ENCODE results near the gene DEFB132. TPM values are rescaled to one million over a fixed set of nuclear protein-coding genes. Genes with fewer than 3 reads are reported as not detected.

The DEFB132 gene
- total and polyA plus RNA-seq, 2 donors (not counting 3 experiments of a cell fraction or from before 2014, with no cell fraction given), result not detected

DNA sequence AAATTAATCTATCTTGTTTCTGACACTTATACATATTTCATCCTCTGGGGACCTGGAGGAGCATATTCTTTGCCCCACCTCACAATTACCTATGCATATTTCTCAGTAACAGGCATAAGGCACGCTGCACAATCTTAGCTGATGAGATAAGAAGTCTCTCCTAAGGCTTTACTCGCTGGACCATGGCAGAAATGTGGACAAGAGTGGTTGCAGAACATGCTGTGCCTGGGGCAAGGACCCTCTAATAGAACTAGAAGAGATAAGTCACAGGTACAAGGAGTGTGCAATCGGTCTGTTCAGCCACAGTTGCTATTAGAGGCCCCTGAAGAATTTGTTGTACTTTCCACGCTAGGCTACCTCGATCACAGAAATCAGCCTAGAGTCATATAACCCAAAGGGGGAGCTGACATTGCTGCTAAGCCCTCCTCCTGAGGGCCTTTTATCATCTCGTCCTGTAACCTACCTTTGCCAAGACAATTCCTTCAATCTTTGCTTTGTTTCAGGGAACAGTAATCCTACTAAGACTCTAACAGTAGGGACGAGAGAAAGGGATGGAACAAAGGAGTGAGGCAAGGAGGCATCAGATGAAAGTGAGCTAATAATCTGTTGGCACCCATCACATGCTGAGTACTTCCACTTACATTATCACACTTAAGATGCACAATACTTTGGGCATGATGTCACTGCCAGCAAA is 46.6 kb upstream of the DEFB132 start:
- Histone ChIP-seq H3K36me3 (ENCODE audit: control insufficient read depth in 2 of 2, extremely low read depth in 1 of 2, insufficient read depth in 2 of 2, low read length in 2 of 2) (no peaks in the 10 kb centered on the region), H3K4me1 (ENCODE audit: control insufficient read depth, extremely low read depth, insufficient read depth, low read length) (no peaks in the 10 kb centered on the region), H3K27me3 (ENCODE audit: control insufficient read depth in 2 of 2, insufficient read depth in 2 of 2, low read length in 2 of 2) (peaks cover 6 to 16% of the 10 kb centered on the region in 2 experiments), H3K9me1 (replicated peaks; ENCODE audit: control insufficient read depth, extremely low read depth, insufficient read depth, low read length) (no peaks in the 10 kb centered on the region), H4K20me1 (replicated peaks; ENCODE audit: control insufficient read depth, extremely low read depth, insufficient read depth, low read length) (no peaks in the 10 kb centered on the region), H3K4me3 (replicated peaks in 1 of 3; ENCODE audit: insufficient read depth in 1 of 3, low read depth in 1 of 3, low read length in 3 of 3) (no peak overlapping the region), H3K9ac (replicated peaks; ENCODE audit: extremely low read depth, insufficient read depth, low read length) (no peak overlapping the region), H3K4me2 (ENCODE audit: insufficient read depth, low read length) (no peak overlapping the region), H3K9me3 (replicated peaks; ENCODE audit: control insufficient read depth, insufficient read depth, low read length) (no peaks in the 10 kb centered on the region), H3K79me2 (ENCODE audit: control insufficient read depth, insufficient read depth, low read length) (no peaks in the 10 kb centered on the region), H3K27ac (ENCODE audit: insufficient read depth, low read depth, low read length) (no peak overlapping the region), H2AFZ (ENCODE audit: low read depth, low read length) (no peak overlapping the region)
- ChIA-PET POLR2A (no interaction called here), CTCF (interaction anchor here (1.1 to 2.5 kb wide), 4 partner anchors 8 to 221 kb away, joined by 3 to 19 read pairs (median 5); no protein-coding TSS in a partner anchor)
- BruUV-seq (replicated peaks), result no TSS peak
- dilution Hi-C loops (cut with MboI; ENCODE audit: extremely low pct_ligation_motif_present, low sequenced_read_pairs) (no loop called here), intact Hi-C loops (cut with micrococcal nuclease) (no loop called here)
- no peak for TF ChIP-seq EZH2 (IDR thresholded peaks at IDR 0.05; ENCODE audit: borderline replicate concordance, low read depth, low read length, severe bottlenecking)
- TF ChIP-seq, protein P1, sequence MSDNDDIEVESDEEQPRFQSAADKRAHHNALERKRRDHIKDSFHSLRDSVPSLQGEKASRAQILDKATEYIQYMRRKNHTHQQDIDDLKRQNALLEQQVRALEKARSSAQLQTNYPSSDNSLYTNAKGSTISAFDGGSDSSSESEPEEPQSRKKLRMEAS (IDR thresholded peaks at IDR 0.05; ENCODE audit: insufficient read depth, insufficient read length), result no peak
- TF ChIP-seq POLR2A (IDR thresholded peaks at IDR 0.05; ENCODE audit: low read depth, low read length), result no peak
- TF ChIP-seq, protein P2, sequence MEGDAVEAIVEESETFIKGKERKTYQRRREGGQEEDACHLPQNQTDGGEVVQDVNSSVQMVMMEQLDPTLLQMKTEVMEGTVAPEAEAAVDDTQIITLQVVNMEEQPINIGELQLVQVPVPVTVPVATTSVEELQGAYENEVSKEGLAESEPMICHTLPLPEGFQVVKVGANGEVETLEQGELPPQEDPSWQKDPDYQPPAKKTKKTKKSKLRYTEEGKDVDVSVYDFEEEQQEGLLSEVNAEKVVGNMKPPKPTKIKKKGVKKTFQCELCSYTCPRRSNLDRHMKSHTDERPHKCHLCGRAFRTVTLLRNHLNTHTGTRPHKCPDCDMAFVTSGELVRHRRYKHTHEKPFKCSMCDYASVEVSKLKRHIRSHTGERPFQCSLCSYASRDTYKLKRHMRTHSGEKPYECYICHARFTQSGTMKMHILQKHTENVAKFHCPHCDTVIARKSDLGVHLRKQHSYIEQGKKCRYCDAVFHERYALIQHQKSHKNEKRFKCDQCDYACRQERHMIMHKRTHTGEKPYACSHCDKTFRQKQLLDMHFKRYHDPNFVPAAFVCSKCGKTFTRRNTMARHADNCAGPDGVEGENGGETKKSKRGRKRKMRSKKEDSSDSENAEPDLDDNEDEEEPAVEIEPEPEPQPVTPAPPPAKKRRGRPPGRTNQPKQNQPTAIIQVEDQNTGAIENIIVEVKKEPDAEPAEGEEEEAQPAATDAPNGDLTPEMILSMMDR (IDR thresholded peaks at IDR 0.05; ENCODE audit: extremely low read depth in 1 of 2, insufficient read depth in 1 of 2, low read depth in 1 of 2, low read length in 2 of 2), result no peak
- no peak for TF ChIP-seq FOS (IDR thresholded peaks at IDR 0.05; ENCODE audit: borderline replicate concordance, insufficient read depth, low read length)
- no peak for TF ChIP-seq MYC (IDR thresholded peaks at IDR 0.05; ENCODE audit: low read depth, low read length)
- no peak for TF ChIP-seq GATA2 (IDR thresholded peaks at IDR 0.05; ENCODE audit: insufficient read depth, insufficient read length, low read depth, low read length)
- DNase-seq (ENCODE audit: low read depth, low spot score), result no peak
- no peak for FAIRE-seq

Measured in endothelial cell of umbilical vein (primary cell).